HUES48 (cell line): Measurements from ENCODE around the gene CYSTM1.

ENCODE experiments used
- H3K27ac ChIP-seq: one replicate; pipeline ENCODE4 v1.7.0; 2013; ENCODE audit warnings: low read depth, low read length, inconsistent platforms
- H3K27me3 ChIP-seq: 2 replicates; pipeline ENCODE4 v1.6.1; 2013; ENCODE audit warnings: mild to moderate bottlenecking, low read length; ENCODE audit not compliant: control insufficient read depth, insufficient read depth
- H3K36me3 ChIP-seq: 2 replicates; pipeline ENCODE4 v1.6.1; 2013; ENCODE audit warnings: low read length; ENCODE audit not compliant: control insufficient read depth, insufficient read depth
- H3K4me1 ChIP-seq: 2 replicates; pipeline ENCODE4 v1.6.1; 2013; ENCODE audit warnings: mild to moderate bottlenecking, low read length; ENCODE audit not compliant: control insufficient read depth, insufficient read depth
- H3K4me3 ChIP-seq: 2 replicates; pipeline ENCODE4 v1.5.1; 2013; ENCODE audit warnings: mild to moderate bottlenecking, low read depth, low read length
- H3K9ac ChIP-seq: 2 replicates; pipeline ENCODE4 v1.6.1; 2013; ENCODE audit warnings: mild to moderate bottlenecking, low read depth, low read length, moderate library complexity
- H3K9me3 ChIP-seq: 2 replicates; pipeline ENCODE4 v1.6.1; 2013; ENCODE audit warnings: low read length; ENCODE audit not compliant: control insufficient read depth, insufficient read depth

Gene CYSTM1

GRCh38 chr5:140174465-140175366 lies at the start of gene CYSTM1:
TSS of gene CYSTM1 (plus strand) at chr5:140175188. CDS start at chr5:140194466, 19,278 bp downstream.
- Histone ChIP-seq H3K4me1 (peaks cover 7% of the 10 kb centered on the region), H3K27ac (peak within 1 kb of the TSS; percentile 91), H3K4me3 (peak within 1 kb of the TSS; percentile 81), H3K36me3 (no peaks in the 10 kb centered on the region), H3K9me3 (no peaks in the 10 kb centered on the region), H3K27me3 (no peaks in the 10 kb centered on the region), H3K9ac (peak within 1 kb of the TSS; percentile 65)

- H3K36me3 ChIP-seq: no peaks in the 10 kb centered on the region
- no peaks in the 10 kb centered on the region for H3K4me1 ChIP-seq
- no peak within 1 kb of the TSS for H3K9ac ChIP-seq
- H3K27me3 ChIP-seq: no peaks in the 10 kb centered on the region
- no peak within 1 kb of the TSS for H3K4me3 ChIP-seq
- H3K9me3 ChIP-seq: no peaks in the 10 kb centered on the region
- H3K27ac ChIP-seq: no peak within 1 kb of the TSS
Measured at GRCh38 chr5:140125637-140126036, 49.4 kb upstream of the CYSTM1 start, which contains the start of gene IGIP. TSS of gene IGIP (plus strand) at chr5:140125937. CDS start at chr5:140128477, 2,540 bp downstream.

- Histone ChIP-seq H3K4me1 (peaks cover 3% of the 10 kb centered on the region; the same call in 1 of the 2 replicates), H3K9me3 (no peaks in the 10 kb centered on the region), H3K4me3 (no peak overlapping the region), H3K27ac (no peak overlapping the region), H3K27me3 (no peaks in the 10 kb centered on the region), H3K9ac (no peak overlapping the region), H3K36me3 (no peaks in the 10 kb centered on the region)
Measured at GRCh38 chr5:140126315-140127012, 48.5 kb upstream of the CYSTM1 start.

GRCh38 chr5:140128376-140128775 lies 46.6 kb upstream of the CYSTM1 start:
- Histone ChIP-seq H3K9me3 (no peaks in the 10 kb centered on the region), H3K27ac (no peak overlapping the region), H3K36me3 (no peaks in the 10 kb centered on the region), H3K9ac (no peak overlapping the region), H3K4me3 (no peak overlapping the region), H3K4me1 (peaks cover 3% of the 10 kb centered on the region; the same call in 1 of the 2 replicates), H3K27me3 (no peaks in the 10 kb centered on the region)

GRCh38 chr5:140130949-140131733 lies 43.8 kb upstream of the CYSTM1 start:
- no peaks in the 10 kb centered on the region for H3K9me3 ChIP-seq
- H3K9ac ChIP-seq: no peak overlapping the region
- H3K27me3 ChIP-seq: no peaks in the 10 kb centered on the region
- no peaks in the 10 kb centered on the region for H3K36me3 ChIP-seq
- H3K27ac ChIP-seq: no peak overlapping the region
- peaks cover 3% of the 10 kb centered on the region; the same call in 1 of the 2 replicates for H3K4me1 ChIP-seq
- no peak overlapping the region for H3K4me3 ChIP-seq

GRCh38 chr5:140131967-140132409 lies 43.0 kb upstream of the CYSTM1 start:
- Histone ChIP-seq H3K9me3 (no peaks in the 10 kb centered on the region), H3K27me3 (no peaks in the 10 kb centered on the region), H3K36me3 (no peaks in the 10 kb centered on the region), H3K4me3 (no peak overlapping the region), H3K4me1 (peaks cover 3% of the 10 kb centered on the region; the same call in 1 of the 2 replicates), H3K9ac (no peak overlapping the region), H3K27ac (no peak overlapping the region)

GRCh38 chr5:140133514-140134167 lies 41.3 kb upstream of the CYSTM1 start:
- no peak overlapping the region for H3K9ac ChIP-seq
- H3K4me1 ChIP-seq: peaks cover 3% of the 10 kb centered on the region; the same call in 1 of the 2 replicates
- H3K36me3 ChIP-seq: no peaks in the 10 kb centered on the region
- no peak overlapping the region for H3K27ac ChIP-seq
- no peak overlapping the region for H3K4me3 ChIP-seq
- no peaks in the 10 kb centered on the region for H3K27me3 ChIP-seq
- no peaks in the 10 kb centered on the region for H3K9me3 ChIP-seq

- Histone ChIP-seq H3K4me1 (peaks cover 3% of the 10 kb centered on the region; the same call in 1 of the 2 replicates), H3K9me3 (no peaks in the 10 kb centered on the region), H3K27ac (no peak overlapping the region), H3K27me3 (no peaks in the 10 kb centered on the region), H3K4me3 (no peak overlapping the region), H3K36me3 (no peaks in the 10 kb centered on the region), H3K9ac (no peak overlapping the region)
Measured at GRCh38 chr5:140134277-140134935, 40.6 kb upstream of the CYSTM1 start.

GRCh38 chr5:140135127-140135526 lies 39.9 kb upstream of the CYSTM1 start:
- H3K27me3 ChIP-seq: no peaks in the 10 kb centered on the region
- H3K27ac ChIP-seq: no peak overlapping the region
- H3K4me3 ChIP-seq: no peak overlapping the region
- H3K9ac ChIP-seq: no peak overlapping the region
- peaks cover 3% of the 10 kb centered on the region; the same call in 1 of the 2 replicates for H3K4me1 ChIP-seq
- H3K36me3 ChIP-seq: no peaks in the 10 kb centered on the region
- H3K9me3 ChIP-seq: no peaks in the 10 kb centered on the region

- Histone ChIP-seq H3K36me3 (no peaks in the 10 kb centered on the region), H3K27ac (no peak overlapping the region), H3K27me3 (no peaks in the 10 kb centered on the region; the same call in 1 of the 2 replicates), H3K9ac (no peak overlapping the region), H3K4me3 (no peak overlapping the region), H3K9me3 (no peaks in the 10 kb centered on the region), H3K4me1 (no peaks in the 10 kb centered on the region)
Measured at GRCh38 chr5:140136624-140137023, 38.4 kb upstream of the CYSTM1 start.
